HG03354 (cell line): ENCODE measurements around the gene SH3BP4.
"Not testable (repeated sequence)": the region's sequence is repeated elsewhere in the genome, so short reads cannot be mapped to it uniquely, and the experiment has no call there.

Experiments used
- ATAC-seq: cut with Tn5 transposase; IDR thresholded peaks from one replicate; pipeline ENCODE4 v1.9.1; 2021; ENCODE audit warnings: mild to moderate bottlenecking; ENCODE audit not compliant: unreplicated experiment, poor library complexity, severe bottlenecking

SH3BP4 gene

GRCh38 chr2:235006461-235006860 lies 54.6 kb downstream of the SH3BP4 start:
- no peak for ATAC-seq

DNA sequence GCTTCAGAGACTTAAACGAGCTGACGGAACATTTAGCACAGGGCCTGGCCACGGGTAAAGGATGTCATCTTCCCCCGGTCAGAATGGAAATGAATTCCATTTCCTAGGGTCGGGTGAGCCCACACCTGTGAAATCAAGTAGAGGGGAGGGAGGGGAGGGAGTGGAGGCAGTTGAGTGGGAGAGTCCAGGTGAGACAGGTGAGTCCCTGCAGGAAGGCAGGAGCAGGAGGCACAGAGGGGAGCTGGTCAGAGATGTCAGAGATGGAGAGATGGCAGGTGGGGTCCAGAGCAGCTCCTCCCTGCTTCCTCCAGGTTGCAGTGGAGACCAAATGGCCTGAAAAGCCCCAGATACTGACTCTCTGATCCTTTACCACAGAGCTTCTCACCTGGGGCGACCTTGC lies 55.2 kb downstream of the SH3BP4 start:
- ATAC-seq = no peak

- no peak for ATAC-seq
Measured at GRCh38 chr2:235007664-235008457, 56.0 kb downstream of the SH3BP4 start.

DNA sequence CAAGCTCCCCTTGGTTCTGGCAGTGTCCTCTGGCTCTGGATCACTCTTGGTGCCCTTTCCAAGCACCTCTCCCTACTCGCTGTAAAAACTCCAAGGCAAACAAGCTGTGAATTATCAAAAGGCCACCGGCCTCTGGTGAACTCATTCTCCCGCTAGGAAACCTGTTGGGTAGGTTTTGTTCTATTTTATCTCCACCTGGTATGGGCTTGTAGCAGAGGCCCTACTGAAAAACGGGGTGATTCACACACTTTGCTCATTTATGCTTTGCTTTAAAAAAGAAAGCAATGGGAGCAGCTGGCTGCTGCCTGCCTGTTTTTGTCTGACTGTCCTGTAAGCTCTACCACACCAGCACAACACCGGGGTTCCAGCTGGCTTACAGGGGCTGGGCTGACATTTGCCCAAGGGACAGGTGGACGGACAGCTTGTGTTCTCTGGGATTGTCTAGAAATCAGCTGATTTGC lies 56.8 kb downstream of the SH3BP4 start:
- no peak for ATAC-seq

DNA sequence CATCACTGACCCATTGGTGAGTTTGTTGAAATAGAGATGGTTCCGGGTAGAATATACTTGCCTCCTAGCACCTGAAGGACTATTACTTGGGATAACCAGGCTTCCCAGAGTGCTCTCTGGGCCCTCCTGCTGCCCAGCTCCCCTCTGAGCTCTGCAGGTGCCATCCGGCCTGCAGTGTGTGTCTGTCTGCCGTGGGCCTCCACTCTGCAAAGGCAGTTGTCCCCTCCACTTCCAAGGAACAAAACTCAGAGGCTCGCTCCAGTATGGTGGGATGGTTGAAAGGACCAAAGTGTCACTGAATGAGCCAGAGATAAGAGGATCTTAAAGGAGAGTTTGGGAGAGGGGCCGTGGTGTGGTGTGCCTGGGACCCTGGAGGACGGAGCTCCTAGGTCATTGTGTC lies 57.3 kb downstream of the SH3BP4 start:
- no peak for ATAC-seq

DNA sequence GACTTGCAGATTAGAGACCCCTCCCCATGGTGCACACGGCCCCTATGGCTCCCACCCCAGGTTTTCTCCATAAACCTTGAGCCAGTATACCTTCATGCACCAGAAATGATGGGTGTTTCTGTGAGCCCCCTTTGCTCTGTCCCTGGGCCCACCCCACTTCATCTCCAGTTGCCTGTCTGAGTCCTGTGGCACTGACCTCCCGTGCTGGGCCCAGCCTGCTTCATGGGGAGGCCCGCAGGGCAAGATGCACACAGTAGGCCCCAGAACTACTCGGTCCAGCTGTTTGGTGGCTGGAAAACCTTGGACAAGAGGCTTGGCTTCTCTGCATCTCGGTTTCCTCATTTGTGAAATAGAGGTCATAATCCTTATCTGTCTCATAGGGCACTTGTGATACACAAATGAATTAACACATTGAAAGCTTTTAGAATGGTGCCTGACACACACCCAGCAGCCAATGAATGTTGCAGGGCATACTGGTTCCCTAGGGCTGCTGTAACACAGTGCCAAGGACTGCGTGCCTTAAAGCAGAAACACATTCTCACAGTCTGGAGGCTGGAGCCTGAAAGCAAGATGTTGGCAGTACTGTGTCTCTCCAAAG lies 58.4 kb downstream of the SH3BP4 start:
- no peak for ATAC-seq

DNA sequence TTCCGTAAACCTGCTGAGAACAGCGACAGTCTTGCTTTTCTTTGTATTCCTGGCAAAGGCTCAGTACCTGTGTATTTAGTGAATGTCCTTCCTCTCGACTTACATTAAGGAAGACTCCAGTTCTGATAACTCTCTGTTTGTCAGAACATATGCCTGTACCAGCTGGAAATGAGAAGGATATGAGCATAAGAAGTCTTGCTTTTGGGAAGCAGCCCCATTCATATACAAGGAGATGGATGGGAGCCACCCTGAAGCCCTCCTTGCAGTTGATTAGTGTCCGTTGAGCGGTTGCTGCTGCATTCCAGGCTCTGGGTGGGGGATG lies 59.8 kb downstream of the SH3BP4 start:
- no peak for ATAC-seq

GRCh38 chr2:235011929-235012631 lies 60.3 kb downstream of the SH3BP4 start:
- no peak for ATAC-seq

DNA sequence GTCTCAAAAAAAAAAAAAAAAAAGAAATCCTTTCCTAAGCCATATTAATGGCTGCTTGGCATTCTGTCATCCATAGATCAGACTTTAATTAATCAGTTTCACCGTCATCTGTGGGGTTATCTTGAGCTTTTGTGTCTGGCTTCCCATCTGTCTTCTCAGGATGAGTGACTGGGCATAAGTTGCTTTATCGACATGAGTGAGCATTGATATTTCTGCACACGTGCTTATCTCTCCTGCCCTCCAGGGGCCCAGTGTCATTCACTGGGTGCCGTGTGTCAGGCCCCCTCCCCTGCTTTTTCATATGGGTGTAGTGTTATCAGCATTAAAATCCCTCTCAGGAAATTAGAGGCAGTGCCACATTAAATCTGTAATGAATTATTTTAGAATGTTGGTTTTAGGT lies 65.6 kb downstream of the SH3BP4 start:
- ATAC-seq = no peak

DNA sequence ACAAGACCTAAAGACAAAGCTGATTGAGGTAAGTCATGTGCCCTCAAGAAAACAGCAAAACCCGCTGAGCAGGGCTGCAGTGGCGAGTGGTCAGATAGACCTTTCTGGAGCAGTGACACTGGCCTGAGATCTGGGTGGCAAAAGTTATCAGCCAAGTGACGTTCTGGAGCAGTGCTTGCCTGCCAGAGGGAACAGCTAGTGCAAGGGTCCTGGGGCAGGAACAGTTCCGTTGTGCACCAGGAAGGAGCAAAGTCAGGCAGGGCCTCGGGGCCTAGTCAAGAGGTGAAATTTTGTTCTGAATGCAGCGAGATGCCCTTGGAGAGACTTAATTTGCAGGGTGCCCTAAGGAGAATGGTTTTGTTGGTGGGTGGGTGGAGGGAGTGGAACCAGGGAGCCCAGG lies 67.0 kb downstream of the SH3BP4 start:
- ATAC-seq = no peak

DNA sequence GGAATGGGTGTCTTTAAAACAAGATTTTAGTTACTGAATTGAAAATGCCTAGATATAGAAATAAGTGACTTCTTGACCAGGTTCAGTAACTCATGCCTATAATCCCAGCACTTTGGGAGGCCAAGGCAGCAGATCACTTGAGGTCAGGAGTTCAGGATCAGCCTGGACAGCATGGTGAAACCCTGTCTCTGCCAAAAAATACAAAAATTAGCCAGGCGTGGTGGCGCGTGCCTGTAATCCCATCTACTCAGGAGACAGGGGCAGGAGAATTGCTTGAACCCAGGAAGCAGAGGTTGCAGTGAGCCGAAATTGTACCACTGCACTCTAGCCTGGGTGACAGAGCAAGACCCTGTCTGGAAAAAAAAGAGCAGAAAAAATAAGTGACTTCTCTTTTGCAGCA lies 68.3 kb downstream of the SH3BP4 start:
- not testable (repeated sequence) for ATAC-seq

DNA sequence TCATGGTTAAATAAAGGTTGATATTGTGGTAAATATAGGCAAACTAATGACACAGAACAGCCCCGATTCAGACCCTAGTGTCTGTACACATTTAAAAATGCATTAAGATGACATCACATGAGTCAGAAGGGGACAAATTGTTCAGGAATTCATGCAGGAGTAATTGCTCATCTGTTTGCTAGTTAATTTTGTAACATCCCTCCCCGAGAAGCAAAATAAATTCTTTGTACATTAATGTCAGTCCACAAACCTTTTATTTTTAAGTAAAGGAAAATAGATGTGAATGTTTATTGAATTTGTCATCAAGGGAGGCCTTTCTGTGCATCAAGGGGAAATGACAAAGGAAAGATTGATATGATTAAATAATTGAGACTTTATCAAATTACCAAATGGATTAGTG lies 69.9 kb downstream of the SH3BP4 start:
- ATAC-seq = no peak

GRCh38 chr2:235024191-235024860 lies 72.5 kb downstream of the SH3BP4 start:
- ATAC-seq = no peak

DNA sequence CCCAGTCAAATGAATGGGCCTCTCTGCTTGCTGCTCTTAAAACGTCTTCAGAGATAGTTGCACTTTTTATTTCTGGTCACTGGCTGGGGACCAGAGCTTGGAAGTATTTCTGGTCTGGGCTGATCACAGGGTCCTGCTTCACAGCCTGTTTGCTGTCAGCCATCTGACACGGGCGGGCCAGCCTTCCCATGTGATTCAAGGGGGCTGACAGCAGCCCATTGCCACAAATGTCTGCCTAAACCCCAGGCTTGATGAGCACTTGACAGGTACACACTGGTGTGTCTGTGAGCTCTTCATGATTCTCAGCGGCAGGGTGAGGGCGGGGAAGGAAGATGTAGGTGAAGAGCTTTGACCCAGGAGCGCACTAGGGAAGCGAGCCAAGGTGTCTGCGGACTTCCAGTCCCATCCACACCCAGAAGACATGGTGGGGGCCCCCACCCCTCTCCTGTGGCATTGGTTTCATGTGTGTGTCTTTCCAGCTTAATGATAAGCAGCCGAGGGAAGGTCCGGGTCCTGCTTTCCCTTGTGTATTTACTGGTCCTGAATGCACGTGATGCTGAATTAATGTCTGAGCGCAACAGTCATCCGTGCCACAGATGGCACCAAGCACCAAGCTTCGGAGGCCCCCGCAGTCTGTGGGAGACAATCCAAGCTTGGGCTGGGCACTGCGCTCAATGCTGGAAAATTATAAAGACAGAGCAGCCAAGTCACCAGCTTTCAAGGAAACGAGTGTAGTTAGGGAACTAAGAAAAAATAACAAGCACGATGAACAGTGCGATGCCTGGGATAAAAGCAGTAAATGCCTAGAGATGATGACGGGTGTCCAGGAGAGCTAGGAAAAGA lies 73.3 kb downstream of the SH3BP4 start:
- no peak for ATAC-seq

- ATAC-seq = no peak
Measured at GRCh38 chr2:235025800-235026536, 74.2 kb downstream of the SH3BP4 start.

GRCh38 chr2:235026649-235027557 lies 75.1 kb downstream of the SH3BP4 start:
- ATAC-seq = no peak

GRCh38 chr2:235027558-235028214 lies 75.9 kb downstream of the SH3BP4 start:
- ATAC-seq = no peak
